ENCODE data around the gene LONP2.
A peak's percentile ranks its signal among the peaks of the same experiment; 100 is the strongest.
"Not testable (repeated sequence)": the region's sequence is repeated elsewhere in the genome, so short reads cannot be mapped to it uniquely, and the experiment has no call there.

Gene LONP2

GRCh38 chr16:48340054-48340453, 96.0 kb downstream of the LONP2 start:
- no peak for DNase-seq (ENCODE audit: low read depth in 2 of 2)

- no peak for DNase-seq (ENCODE audit: low read depth in 2 of 2)
Measured at GRCh38 chr16:48342591-48342990, 98.5 kb downstream of the LONP2 start.

- DNase-seq (ENCODE audit: low read depth in 2 of 2): no peak
Measured at GRCh38 chr16:48347191-48347865, 103.2 kb downstream of the LONP2 start.

GRCh38 chr16:48347980-48348379, 103.9 kb downstream of the LONP2 start:
- no peak for DNase-seq (ENCODE audit: low read depth in 2 of 2)

GRCh38 chr16:48350736-48351135, 106.6 kb downstream of the LONP2 start:
- no peak for DNase-seq (ENCODE audit: low read depth in 2 of 2)

- DNase-seq (ENCODE audit: low read depth in 2 of 2): no peak
Measured at GRCh38 chr16:48352648-48353390, 108.7 kb downstream of the LONP2 start.

- DNase-seq (ENCODE audit: low read depth in 2 of 2): peak; percentile 17 to 36
Measured at GRCh38 chr16:48353565-48354163, 109.6 kb downstream of the LONP2 start.

GRCh38 chr16:48354385-48354784, 110.3 kb downstream of the LONP2 start:
- not testable (repeated sequence) for DNase-seq (ENCODE audit: low read depth in 2 of 2)

GRCh38 chr16:48354877-48355855, 111.1 kb downstream of the LONP2 start:
- DNase-seq (ENCODE audit: low read depth in 2 of 2): no peak

- no peak for DNase-seq (ENCODE audit: low read depth in 2 of 2)
Measured at GRCh38 chr16:48356633-48357376, 112.7 kb downstream of the LONP2 start.

- DNase-seq (ENCODE audit: low read depth in 2 of 2): no peak
Measured at GRCh38 chr16:48358419-48358818, 114.3 kb downstream of the LONP2 start.

GRCh38 chr16:48359983-48360382, 115.9 kb downstream of the LONP2 start:
- no peak for DNase-seq (ENCODE audit: low read depth in 2 of 2)

GRCh38 chr16:48361012-48361411, 116.9 kb downstream of the LONP2 start:
- DNase-seq (ENCODE audit: low read depth in 2 of 2): no peak

- DNase-seq (ENCODE audit: low read depth in 2 of 2): no peak
Measured at GRCh38 chr16:48361540-48362144, 117.5 kb downstream of the LONP2 start.

GRCh38 chr16:48365025-48365600, 121.0 kb downstream of the LONP2 start:
- DNase-seq (ENCODE audit: low read depth in 2 of 2): no peak

GRCh38 chr16:48365601-48366164, 121.6 kb downstream of the LONP2 start:
- peak; percentile 45 to 58 for DNase-seq (ENCODE audit: low read depth in 2 of 2)

GRCh38 chr16:48366165-48367093, 122.3 kb downstream of the LONP2 start:
- peak in 1 of 2 donors; percentile 26 for DNase-seq (ENCODE audit: low read depth in 2 of 2)

- no peak for DNase-seq (ENCODE audit: low read depth in 2 of 2)
Measured at GRCh38 chr16:48367441-48368049, 123.4 kb downstream of the LONP2 start.

All from stimulated activated CD8-positive, alpha-beta memory T cell treated with anti-CD3 and anti-CD28 coated beads, Interleukin-15, amount 100 ng/mL, for 4 hours (primary cell).